NCI-H446 (cell line): ENCODE data around the gene NOTCH1.

Source experiments
- DNase-seq, 2 experiments: peaks; one replicate each; lab custom pipeline; 2025; lab: John Stamatoyannopoulos, UW

The NOTCH1 gene

GRCh38 chr9:136485049-136486045, 60.5 kb downstream of the NOTCH1 start:
- peak; percentile 18 to 64 for DNase-seq

DNA sequence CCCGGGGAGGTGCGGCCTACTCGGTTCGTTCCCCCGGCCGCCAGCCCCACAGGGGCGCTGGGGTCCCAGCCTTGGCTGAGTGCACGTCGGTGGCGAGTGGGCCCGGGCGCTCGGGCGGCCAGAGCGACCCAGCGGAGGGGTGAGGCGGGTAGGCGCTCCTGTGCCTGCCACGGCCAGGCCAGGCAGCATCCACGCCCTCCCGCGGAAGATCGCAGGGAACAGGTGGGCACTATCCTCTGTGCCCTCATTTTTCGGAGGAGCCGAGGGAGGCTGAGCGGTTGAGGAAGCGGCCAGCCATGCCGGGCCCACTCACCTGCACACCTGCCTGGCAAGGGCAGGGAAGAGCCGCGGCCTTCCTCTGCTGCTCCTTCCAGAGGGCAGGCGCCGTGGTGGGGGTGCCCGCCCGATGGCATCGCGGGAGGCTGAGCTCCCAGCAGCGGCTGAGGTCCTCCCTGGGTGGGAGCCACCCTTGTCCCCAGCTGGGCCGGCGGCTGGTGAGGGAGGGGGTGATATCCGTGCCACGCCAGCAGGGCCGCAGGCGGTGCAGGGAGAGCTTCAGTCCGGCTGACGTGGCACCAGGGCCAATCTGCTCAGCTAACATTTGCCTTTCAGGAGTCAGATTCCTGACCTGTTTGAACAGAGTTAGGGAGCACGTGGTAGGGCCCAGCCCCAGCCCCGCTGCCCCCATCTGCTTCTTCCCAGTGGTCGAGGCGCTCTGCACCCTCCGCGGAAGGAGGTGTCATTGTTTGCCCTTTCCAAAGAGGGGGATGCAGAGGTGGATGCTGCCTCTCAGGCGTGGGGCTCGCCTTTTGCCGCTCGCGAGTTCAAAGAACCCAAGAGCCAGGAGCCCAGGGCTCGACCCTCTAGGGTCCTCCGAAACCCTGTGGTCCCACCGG, 61.4 kb downstream of the NOTCH1 start:
- DNase-seq, result no peak

DNA sequence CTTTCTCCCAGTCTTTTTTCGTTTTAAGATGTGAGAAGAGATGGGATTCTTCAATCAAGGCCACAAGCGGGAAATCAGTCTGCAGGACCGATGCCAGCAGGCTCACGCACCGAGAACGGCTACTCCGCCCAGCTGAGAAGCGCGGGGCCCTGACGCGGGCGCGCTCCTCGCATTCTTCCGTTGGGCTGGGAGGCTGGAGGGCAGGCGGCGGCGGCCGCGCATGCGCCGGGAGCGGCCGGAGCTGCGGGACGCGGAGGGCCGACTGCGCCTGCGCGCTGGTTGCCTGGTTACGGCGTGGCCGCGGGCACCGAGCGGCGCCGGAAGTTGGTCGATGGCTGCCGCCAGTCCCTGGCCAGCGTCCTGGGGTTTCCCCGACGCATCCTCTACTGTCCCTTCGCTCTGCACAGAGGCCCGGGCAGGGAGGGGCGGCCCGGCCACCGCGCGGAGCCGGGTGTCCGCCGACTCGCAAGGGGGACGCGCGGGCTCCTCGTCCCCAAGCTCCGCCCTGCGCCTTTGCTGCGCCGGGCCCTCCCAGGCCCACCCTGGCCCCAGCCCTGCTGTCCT, 62.2 kb downstream of the NOTCH1 start:
- DNase-seq, result peak; percentile 74 to 90

- DNase-seq, result peak; percentile 90 to 95
Observed at GRCh38 chr9:136482793-136483588, 62.9 kb downstream of the NOTCH1 start, which contains the start of gene SEC16A. TSS of gene SEC16A (minus strand) at chr9:136483040. CDS start at chr9:136477615, 5,425 bp downstream.

GRCh38 chr9:136482046-136482792, 63.6 kb downstream of the NOTCH1 start:
- no peak for DNase-seq

DNA sequence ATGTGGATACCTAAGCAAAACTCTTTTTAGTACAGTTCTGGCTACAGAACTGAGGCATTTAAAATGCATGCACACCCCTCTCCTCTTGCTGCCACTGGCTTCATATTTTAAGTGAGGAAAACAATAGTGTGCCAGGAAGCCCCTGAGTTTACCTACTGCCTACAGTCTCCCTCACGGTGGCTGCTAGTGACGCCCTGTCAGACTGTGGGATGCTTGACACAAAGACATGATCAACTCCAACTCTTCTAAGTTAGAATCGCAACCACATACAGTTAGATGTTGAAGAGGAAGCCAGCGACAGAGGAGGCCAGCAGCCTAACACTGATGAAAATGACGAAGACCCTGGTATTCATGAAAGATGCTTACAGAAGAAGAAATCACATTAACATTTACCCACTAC, 64.3 kb downstream of the NOTCH1 start:
- no peak for DNase-seq

DNA sequence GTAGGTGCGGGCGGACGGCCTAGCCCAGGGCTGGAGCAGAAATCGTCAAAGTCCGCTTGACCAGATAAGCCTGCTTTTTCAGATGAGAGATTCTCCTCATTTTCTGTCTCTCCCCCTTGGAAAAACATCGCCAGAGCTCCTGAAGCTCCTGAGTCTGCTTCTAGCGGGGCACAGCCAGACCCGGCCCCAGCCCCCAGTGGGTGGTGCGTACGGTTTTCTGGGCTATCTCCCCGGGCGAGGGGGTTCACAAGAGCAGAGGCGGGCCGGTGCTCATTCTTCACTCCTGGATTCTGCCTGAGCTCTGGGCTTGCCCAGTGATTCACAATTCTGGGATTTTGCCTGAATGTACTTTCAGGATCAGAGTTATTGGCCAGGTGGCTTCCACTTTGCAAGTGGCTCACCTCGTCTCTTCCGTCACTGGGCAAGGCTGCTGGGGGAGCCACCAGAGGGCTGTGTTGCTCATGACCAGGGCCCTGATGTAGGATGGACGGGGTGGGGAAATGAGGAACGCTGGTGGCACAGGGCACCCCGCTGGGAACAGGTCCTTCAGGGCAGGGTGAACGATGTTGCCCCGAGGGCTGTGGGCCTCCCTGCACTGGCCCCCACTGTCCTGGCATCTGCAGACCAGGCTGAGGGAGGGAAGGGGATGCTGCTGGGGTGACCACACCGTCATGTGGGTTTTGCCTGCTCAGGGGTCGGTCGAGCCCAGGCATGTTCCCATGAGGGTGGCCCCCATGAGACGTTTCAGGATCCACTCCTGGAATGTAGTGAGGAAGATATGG, 69.3 kb downstream of the NOTCH1 start:
- no peak for DNase-seq

GRCh38 chr9:136474974-136475865, 70.6 kb downstream of the NOTCH1 start:
- DNase-seq, result no peak

- no peak for DNase-seq
Observed at GRCh38 chr9:136474021-136474640, 71.7 kb downstream of the NOTCH1 start.

GRCh38 chr9:136473354-136473721, 72.5 kb downstream of the NOTCH1 start:
- DNase-seq, result no peak

- DNase-seq, result no peak
Observed at GRCh38 chr9:136472640-136473353, 73.1 kb downstream of the NOTCH1 start.

GRCh38 chr9:136471802-136472487, 73.9 kb downstream of the NOTCH1 start:
- DNase-seq, result no peak

DNA sequence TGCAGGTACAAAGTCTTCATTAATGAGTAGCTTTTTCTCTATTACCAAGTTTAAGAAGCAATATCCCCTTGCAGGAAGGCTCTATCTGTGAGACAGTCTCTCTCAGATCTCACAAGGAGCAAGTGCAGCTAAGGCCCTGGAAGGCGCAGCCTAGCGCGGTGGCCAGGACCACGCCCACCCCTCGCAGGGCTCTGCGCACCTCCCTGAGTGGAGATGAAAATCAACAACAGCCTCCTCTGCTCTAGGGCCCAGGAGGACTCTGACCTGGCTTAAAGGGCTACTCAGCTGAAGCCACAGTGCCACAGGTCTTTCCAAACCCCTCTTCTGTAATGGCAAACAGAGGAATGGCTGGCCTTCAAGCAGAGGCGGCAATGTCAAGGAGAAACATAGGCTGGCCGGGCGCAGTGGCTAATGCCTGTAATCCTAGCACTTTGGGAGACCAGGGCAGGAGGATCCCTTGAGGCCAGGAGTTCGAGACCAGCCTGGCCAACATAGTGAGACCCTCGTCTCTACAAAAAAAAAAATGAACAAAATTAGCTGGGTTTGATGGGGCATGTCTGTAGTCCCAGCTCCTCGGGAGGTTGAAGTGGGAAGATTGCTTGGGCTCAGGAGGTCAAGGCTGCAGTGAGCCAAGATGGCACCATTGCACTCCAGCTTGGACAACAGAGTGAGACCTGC, 74.9 kb downstream of the NOTCH1 start:
- DNase-seq, result no peak

- DNase-seq, result no peak
Observed at GRCh38 chr9:136470356-136470755, 75.5 kb downstream of the NOTCH1 start.

GRCh38 chr9:136467766-136468165, 78.1 kb downstream of the NOTCH1 start:
- no peak for DNase-seq

- DNase-seq, result no peak
Observed at GRCh38 chr9:136466155-136466541, 79.7 kb downstream of the NOTCH1 start.
